ENCODE data around the gene COL18A1.

The COL18A1 gene

DNA sequence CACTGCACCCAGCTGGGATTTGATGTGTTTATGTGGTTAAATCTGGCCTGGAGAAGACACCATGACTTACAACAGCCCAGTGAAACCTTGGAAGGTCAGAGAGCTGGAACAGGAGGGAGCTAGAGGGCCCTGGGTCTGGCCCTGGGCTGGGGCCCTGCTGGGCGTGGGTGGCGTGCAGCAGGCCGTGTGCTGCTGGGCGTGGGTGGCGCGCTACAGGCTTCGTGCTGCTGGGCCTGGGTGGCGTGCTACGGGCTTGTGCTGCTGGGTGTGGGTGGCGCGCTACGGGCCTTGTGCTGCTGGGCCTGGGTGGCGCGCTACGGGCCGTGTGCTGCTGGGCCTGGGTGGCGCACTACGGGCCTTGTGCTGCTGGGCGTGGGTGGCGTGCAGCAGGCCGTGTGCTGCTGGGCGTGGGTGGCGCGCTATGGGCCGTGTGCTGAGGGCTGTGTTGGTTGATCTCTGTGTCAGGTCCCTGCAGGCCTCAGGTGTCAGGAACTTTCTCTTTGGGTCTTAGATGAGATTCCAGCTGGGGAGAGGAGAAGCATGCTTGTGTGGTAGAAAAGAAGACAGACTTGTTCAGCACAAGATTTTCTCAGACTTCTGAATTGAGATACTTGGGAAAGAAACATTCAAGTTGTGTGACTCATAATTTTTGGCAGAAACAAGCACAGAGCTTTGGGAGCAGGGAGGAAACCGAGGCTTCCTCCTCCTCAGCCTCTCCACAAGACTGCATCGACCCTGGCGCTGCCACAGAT is 66.0 kb downstream of the COL18A1 start:
- peak in 1 of 2 donors; percentile 15 for DNase-seq

DNA sequence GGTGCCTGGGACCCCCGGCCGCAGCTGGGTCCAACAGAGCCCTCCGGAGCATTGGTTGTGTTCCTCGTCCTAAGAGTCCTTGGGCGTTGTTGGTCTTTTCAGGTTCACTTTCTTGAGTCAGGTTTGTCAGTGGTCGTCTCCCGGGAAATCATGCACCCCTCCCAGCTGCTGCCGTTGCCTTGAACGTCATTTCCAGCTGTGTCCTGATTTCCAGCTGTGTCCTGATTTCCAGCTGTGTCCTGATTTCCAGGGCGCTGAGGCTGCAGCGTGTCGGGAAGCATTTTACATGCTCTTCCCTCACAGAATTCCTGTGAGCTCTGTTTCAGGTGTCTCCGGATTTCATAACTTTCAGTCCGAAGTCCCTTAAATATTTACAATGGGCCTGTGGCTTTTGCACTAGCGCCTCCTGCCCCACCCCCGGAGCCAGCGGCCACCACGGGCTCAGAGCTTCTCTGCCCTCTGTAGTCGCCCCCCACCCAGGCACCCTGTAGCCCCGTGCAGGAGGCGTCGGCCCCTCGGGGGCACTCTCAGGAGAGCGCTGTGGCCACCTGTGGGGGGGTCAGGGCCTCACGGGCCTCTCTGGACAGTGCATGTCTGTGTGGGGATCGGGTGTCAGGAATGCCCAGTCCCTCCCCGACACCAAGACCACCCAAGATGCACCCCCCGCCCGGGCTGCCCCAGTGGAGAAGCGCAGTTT is 66.7 kb downstream of the COL18A1 start:
- no peak for DNase-seq

DNA sequence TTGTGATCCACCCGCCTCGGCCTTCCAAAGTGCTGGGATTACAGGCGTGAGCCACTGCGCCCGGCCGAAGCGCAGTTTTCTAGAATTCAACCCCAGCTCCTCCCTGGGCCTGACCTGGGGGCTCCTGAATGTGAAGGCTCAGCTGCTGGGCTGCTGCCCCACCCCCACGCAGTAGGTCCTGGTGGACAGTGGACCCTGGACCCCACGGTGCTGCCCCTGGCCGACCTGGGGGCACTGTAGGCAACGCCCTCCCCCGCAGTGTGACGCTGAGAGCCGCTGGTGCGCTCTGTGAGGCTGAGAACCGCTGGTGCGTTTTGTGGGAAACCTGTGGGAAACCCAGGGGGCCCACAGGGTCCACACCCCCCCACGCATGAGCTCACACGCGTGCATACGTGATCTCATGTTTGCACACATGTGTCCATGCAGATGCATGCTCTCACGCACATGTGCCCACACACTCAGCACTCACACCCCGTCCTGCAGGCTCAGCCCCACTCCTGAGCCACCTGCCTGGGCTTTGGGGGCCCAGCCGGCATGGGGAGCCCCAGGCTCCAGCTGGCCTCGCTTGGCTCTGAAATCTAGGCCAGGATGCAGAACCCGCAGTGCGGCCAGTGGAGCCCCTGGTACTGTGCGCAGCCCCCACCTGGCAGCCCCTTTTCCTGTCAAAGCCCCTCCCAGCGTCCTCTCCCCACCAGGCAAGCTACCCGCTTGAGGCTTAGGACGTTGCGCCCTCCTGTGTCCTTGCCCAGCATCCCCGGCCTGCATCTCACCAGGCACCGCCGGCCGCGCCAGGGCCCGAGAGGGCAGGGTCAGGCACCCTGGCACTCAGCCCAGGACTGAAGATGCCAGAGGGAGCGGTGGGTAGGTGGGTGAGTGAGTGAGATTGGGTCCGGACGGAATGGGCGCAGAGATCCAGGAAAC is 67.7 kb downstream of the COL18A1 start:
- no peak for DNase-seq

DNA sequence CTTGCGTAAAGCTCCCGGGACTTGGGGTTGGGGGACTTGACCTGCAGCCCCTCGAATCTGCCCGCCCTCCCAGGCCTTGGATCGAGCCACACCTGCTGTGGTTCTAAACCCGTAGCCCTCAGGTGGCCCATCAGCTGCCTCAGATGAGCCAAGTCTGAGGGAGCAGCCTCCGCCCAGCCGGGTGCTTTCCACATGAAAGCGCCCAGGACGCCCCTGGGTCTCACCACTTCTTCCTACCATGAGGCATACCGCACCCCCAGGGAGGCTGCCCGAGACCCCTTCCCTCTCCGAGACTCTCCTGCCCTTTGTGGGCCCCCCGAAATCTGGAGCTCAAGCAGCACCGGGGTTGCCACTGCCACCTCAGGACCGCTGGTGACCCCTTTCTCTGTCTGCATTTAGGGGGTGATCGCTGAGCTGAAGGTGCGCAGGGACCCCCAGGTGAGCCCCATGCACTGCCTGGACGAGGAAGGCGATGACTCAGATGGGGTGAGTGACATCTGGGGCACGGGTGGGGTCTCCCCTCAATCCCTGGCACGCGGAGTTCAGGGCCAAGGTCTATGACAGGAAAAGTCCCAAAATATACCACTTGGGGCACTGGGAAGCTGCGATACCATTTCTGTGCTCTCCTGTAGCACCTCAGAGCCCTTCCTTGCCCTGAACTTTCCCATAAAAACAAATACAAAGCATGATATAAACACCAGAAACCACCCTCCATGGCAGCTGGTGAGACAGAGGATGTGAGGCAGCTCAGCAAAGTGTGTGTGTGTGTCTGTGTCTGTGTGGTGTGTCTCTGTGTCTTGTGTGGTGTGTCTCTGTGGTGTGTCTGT is 68.7 kb downstream of the COL18A1 start:
- DNase-seq: no peak

DNA sequence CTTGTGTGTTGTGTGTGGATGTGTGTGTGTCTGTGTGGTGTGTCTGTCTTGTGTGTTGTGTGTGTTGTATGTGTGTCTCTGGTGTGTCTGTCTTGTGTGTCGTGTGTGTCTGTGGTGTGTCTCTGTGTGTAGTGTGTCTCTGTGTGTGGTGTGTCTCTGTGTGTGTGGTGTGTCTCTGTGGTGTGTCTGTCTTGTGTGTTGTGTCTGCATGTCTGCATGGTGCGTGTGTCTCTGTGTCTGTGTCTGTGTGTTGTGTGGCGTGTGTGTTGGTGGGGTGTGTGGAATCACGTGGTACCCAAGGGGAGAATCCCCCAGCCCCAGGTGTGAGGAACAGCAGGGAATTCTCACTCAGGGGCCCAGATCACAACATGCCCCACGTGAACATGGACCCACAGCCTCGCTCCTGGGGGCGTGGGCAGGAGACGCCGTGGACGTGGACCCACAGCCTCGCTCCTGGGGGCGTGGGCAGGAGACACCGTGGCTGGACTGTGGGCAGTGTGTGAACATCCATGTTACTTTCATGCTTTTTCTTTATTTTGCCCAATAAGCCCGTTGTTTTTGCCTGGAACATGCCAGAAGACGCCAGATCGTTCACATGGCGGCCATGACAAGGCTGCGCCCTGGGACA is 69.5 kb downstream of the COL18A1 start:
- no peak for DNase-seq

DNA sequence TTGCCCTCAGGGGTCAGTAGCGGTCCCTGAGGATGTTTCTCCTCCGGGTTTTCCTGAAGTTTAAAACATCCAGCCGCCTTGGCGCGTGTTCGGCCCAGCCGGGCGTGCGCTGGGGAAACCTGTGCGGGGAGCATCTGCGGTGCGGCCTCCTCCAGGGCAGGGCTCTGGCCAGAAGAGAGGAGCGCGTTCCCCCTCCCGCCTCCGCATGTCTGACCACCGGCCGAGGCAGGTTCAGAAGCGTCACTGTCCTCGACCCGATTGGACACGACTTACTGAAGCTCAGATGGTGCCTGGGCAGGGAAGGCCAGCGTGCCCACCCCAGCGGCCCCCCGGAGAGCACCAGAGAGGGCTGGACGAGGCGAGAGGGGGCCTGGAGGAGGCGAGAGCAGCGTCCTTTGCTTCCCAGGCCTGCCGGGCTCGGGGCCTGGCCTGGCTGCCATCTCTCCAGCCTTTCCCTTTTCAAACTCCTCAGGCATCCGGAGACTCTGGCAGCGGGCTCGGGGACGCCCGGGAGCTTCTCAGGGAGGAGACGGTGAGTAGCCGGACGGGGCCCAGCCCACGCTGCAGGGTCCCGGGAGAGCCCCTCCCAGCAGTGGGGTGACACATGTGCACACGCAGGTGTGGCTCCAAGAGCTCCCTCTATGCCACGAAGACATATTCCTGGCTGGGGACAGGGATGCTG is 70.2 kb downstream of the COL18A1 start:
- no peak for DNase-seq

DNA sequence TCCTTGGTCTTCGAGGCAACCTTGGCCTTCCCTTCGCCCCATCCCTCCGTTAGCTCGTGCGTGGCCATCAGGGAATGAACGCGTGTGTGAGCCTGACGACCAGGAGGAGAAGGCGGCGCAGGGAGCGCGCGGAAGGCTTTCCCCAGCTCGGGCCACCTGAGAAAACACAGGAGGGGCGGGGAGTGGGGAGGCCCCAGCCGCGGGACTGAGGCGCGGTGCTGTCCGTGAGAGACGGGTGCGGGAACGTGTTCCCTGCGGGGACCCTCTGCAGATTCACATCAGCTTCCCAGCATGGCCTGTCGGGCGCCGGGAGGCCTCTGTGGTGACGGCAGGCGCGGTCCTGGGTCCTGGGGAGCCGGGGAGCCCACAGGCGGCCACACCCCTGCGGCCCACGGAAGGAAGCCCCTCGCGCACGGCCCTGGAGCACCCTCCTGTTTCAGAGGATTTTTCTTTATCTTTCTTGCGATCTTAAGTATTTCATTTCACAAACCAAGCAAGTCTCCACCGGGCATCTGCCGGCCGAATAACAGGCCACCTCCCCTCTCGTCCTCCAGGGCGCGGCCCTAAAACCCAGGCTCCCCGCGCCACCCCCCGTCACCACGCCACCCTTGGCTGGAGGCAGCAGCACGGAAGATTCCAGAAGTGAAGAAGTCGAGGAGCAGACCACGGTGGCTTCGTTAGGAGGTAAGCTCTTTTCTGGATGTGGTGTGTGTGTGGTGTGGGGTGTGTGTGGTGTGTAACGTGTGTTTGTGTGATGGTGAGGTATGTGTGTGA is 71.0 kb downstream of the COL18A1 start:
- no peak for DNase-seq

DNA sequence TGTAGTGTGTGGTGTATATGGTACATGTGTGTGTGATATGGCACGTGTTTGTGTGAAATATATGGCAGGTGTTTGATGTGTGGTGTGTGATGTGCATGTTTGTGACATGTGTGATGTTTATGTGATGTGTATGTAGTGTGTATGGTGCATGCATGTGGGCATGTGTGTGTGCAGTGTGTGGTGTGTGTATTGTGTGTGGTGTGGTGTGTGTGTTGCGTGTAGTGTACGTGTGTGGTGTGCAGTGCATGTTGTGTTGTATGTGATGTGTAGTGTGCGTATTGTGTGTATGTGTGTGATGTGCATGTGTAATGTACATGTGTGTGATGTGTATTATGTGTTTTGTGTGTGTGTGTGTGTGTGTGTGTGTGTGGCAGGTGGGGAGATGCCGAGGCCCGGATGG is 71.6 kb downstream of the COL18A1 start:
- DNase-seq: no peak

DNA sequence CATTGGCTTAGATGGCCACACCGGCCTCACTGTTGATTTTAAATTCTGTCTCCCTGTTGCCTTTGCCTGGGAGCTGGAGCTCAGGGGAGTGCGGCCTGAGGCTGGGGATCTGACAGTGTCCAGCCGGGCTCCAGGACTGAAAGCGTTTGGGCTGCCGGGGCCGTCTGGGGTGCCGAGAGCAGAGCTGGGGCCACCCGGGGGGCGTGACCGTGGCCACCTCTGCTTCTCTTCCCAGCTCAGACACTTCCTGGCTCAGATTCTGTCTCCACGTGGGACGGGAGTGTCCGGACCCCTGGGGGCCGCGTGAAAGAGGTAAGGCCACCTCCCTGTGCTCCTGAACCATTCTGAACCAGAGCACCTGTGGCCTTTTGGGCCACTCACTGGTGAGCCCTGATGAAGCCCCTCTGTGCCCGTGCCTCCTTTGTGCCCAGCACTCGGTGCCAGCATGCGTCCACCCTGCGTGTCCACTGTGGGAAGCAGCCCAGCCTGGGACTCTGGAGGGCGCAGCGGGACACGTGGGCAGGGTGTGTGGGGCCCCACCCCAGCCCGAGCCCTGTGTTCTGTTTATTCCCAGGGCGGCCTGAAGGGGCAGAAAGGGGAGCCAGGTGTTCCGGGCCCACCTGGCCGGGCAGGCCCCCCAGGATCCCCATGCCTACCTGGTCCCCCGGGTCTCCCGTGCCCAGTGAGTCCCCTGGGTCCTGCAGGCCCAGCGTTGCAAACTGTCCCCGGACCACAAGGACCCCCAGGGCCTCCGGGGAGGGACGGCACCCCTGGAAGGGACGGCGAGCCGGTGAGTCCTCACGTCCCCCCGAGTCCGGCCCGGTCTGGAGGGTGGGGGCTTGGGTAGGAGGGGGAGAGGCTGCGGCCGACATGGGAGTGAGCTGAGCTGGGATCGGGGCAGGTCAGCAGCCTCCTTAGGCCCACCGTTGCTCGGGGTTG is 72.5 kb downstream of the COL18A1 start:
- no peak for DNase-seq

DNA sequence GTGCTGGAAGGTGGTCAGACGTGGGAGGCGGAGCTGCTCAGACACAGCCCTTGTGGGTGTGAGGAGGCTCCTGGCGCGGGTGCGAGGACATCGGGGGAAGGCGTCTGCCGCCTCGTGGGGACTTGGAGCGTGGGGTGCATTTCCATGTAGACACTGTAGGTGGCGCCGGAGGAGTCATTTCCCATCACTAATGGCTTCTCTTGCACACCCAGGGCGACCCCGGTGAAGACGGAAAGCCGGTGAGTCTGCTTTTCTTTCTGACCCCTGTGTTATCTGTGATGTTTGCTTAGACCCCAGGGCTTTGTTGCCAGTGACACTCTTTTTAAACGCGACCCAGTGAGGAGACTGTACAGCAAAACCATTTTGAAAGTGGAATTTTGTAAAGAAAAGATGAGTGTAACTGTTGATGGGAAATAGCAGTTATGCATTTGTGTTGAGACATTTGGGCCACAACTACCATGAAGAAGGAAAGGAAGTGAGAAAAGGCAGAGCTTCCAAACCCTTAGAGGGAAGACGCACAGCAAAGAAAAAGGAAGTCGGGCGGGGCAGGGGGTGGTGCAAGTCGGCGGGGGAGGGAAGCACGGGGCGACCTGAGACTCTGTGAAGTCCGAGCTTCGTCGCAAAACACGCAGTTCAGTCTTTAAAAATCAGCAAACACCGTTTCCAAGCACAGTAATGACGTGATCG is 73.3 kb downstream of the COL18A1 start:
- peak; percentile 73 to 77 for DNase-seq

DNA sequence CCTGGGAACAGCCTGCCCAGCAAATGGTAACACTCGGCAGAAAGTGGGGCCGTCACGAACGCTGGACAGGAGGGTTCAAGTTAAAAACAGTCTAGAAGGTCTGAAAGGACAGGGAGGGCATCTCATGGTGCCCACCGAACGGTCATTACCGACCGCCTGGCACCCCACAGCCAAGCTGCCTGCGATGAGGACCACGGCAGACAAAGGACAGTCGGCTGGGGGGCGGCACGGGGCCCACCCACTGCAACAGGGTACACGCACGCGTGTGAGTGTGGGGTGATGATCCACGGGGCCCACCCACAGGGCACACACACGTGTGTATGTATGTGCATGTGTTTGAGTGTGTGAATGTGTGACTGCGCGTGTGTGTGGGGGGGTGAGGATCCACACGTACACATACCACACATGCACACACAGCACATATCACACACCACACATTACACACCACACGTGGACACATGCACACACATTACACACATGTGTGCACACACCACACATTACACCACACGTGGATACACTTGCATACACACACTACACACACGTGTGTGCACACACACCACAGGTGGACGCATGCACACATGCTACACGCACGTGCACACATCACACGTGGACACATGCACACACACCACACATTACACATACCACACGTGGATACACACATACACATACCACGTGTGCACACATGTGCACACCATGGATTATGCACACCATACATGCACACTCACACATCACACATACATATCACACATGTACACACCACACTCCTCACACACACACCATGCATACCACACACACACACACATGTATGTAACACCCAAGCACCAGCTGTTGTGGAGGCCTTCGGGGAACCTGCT is 74.1 kb downstream of the COL18A1 start:
- no peak for DNase-seq

DNA sequence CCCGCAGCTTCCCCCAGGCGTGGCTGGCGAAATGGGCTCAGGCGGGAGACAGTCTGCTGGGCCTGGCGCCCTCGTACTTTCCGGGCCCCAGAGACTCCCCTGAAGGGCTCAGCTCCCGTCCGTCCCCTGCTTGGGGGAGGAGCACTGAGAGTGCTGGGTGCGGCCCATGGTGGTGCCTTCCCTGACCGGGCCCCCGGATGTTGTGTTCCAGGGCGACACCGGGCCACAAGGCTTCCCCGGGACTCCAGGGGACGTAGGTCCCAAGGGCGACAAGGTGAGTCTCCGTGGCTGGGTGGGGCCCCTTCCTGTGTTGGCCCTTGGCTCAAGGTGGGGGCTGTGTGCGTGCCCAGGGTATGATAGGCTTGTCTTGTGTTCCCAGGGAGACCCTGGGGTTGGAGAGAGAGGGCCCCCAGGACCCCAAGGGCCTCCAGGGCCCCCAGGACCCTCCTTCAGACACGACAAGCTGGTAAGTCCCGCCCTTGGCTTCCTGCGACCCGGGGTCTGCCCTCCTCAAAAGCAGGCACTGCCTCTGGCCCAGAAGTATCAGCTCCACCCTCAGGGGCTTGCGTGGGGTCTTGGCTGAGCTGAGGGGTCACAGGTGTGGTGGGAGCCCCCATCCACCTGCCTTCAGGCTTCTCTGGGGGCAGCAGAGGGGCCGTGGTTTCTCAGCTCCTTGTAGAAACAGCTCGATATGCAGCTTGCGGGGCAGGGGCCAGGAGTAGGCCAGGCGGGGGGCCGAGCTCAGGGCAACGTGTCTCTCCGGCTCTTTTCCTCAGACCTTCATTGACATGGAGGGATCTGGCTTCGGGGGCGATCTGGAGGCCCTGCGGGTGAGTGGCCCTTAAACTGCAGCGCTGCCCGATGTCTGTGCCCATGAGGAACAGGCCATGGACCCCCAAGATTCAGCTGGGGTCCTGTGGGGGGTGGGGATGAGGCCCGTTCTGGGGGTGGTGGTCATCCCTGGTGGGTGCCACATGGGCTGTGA is 75.0 kb downstream of the COL18A1 start:
- no peak for DNase-seq

DNA sequence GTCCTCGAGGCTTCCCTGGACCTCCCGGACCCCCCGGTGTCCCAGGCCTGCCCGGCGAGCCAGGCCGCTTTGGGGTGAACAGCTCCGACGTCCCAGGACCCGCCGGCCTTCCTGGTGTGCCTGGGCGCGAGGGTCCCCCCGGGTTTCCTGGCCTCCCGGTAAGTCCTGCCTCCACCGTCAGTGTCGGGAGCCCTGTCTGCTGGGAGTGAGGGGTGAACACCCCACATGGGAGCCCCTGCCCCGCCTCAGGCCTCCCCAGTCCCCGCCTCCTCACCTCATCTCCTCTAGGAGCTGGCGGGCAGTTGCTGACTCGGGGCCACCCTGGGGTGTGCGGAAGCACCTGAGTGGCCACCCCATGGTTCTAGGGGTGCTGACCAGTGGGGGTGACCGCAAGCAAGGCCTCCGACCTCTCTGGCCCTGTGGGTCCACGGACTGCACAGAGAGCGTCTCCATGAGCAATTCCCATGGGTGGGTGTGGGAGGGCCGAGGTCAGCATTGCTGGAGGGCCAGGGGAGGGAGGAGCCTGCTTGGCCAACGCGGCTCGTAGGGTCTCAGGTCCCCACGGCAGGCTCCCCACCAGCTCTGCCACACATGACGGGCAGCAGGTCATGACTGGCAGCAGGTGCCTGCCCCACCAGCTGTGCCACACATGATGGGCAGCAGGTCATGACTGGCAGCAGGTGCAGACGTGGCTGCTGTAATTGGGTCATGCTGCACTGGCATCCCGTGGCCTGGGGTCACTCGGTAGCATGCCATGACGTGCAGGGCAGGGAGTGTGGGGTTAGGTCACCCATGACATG is 75.9 kb downstream of the COL18A1 start:
- no peak for DNase-seq

DNA sequence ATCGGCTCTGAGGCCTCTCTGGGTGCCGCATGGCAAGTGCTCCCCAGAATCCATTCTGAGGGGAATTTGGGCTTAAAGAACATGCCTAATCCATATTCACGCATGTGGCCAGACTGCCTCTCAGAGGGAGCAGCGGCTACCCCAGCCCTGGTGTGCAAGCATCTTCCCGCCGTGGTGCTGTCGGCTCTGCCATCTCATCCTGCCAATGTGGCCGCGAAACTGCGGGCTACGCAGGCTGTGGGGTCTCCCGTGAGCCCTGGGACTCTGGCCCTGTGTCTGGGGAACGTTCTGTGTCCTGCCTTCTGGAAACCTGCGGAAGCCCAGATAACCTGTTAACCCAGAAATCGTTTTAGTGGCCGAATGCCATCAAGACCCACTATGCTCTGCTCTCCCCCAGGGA is 76.6 kb downstream of the COL18A1 start:
- no peak for DNase-seq

Data from inflammatory macrophage treated with lipopolysaccharide for 1 hour (primary cell).